ENCODE data around the gene PLCB4.

Gene PLCB4

DNA sequence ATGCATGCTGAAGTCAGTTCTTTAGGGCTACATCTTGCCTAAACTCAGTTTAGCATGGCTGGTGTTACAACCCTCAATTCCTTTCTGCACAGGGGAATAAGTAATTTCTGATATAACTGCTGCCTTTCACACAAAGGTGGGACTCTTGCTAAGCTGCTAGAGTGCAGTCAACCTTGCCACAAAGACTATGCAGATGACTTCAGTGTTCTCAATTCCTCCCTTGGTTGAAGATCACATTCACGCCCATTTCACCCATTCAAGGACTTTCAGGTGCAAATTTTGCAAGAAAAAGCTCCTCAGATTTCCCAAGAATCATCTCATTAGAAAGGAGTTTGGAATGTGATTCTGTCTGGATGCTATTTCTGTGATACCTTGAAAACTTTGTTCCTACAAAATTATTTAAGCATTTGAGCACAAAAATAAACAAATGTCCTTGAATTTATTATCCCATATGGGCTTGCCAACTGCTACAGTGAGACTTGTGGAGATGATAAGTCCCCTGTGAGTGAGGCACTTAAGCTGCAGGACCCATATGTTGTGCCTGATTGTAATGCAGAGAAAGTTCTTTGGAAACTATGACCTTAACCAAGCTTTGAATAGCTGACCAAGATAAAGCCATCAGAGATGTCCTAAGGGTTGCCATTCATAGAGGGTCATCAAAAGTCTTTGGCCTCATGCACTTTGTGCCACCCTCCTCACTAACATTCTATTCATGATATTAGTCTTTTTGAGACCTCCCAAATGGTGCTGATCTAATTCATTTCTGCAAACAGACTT, 111.8 kb downstream of the PLCB4 start:
- Histone ChIP-seq H3K9me2 (replicated peaks; ENCODE audit: insufficient read depth, low read length) (no peaks in the 10 kb centered on the region), H3K9me3 (ENCODE audit: insufficient read depth, low read length) (no peaks in the 10 kb centered on the region), H3K36me3 (ENCODE audit: low read length) (no peaks in the 10 kb centered on the region), H3K79me2 (ENCODE audit: insufficient read depth, low read length) (no peaks in the 10 kb centered on the region), H2AFZ (ENCODE audit: low read depth, low read length, severe bottlenecking) (no peak overlapping the region), H3K4me2 (ENCODE audit: low read depth, low read length, poor library complexity, severe bottlenecking) (no peak overlapping the region), H3F3A (ENCODE audit: insufficient read depth) (no peaks in the 10 kb centered on the region), H3K27ac (ENCODE audit: low read depth, low read length) (no peak overlapping the region), H3K4me3 (ENCODE audit: insufficient read depth, low read length, poor library complexity, severe bottlenecking) (no peak overlapping the region), H3K9ac (ENCODE audit: low read length) (no peak overlapping the region), H4K20me1 (ENCODE audit: low read depth, low read length) (no peaks in the 10 kb centered on the region), H3K27me3 (ENCODE audit: low read length) (no peaks in the 10 kb centered on the region)
- TF ChIP-seq, protein P1, sequence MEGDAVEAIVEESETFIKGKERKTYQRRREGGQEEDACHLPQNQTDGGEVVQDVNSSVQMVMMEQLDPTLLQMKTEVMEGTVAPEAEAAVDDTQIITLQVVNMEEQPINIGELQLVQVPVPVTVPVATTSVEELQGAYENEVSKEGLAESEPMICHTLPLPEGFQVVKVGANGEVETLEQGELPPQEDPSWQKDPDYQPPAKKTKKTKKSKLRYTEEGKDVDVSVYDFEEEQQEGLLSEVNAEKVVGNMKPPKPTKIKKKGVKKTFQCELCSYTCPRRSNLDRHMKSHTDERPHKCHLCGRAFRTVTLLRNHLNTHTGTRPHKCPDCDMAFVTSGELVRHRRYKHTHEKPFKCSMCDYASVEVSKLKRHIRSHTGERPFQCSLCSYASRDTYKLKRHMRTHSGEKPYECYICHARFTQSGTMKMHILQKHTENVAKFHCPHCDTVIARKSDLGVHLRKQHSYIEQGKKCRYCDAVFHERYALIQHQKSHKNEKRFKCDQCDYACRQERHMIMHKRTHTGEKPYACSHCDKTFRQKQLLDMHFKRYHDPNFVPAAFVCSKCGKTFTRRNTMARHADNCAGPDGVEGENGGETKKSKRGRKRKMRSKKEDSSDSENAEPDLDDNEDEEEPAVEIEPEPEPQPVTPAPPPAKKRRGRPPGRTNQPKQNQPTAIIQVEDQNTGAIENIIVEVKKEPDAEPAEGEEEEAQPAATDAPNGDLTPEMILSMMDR (IDR thresholded peaks at IDR 0.05; ENCODE audit: insufficient read depth, low read length, poor library complexity, severe bottlenecking), result no peak
- no peak for TF ChIP-seq EZH2phosphoT487 (conservative IDR thresholded peaks at IDR 0.05; ENCODE audit: low read length)

DNA sequence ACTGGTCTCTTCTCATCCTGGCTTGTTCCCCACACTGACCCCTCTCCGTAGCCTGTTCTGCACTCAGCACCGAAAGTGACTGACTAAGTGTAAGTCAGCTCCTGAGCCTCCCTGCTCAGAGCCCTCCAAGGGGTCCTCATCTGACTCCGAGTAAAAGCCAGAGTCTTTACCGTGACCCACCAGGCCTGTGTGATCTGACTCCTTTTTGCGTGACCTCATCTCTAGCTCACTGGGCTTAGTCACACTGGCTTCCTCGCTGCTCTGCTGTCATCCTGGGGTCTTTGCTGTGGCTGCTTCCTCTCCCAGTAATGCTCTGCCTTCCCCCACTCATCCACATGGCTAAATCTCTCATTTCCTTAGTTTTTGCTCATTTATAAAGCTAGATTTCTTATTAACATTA, 116.6 kb downstream of the PLCB4 start:
- H3K4me3 ChIP-seq (ENCODE audit: insufficient read depth, low read length, poor library complexity, severe bottlenecking), result no peak overlapping the region
- no peaks in the 10 kb centered on the region for H3F3A ChIP-seq (ENCODE audit: insufficient read depth)
- no peaks in the 10 kb centered on the region for H4K20me1 ChIP-seq (ENCODE audit: low read depth, low read length)
- H3K79me2 ChIP-seq (ENCODE audit: insufficient read depth, low read length), result no peaks in the 10 kb centered on the region
- H3K4me2 ChIP-seq (ENCODE audit: low read depth, low read length, poor library complexity, severe bottlenecking), result no peak overlapping the region
- H3K36me3 ChIP-seq (ENCODE audit: low read length), result no peaks in the 10 kb centered on the region
- H2AFZ ChIP-seq (ENCODE audit: low read depth, low read length, severe bottlenecking), result no peak overlapping the region
- no peaks in the 10 kb centered on the region for H3K9me3 ChIP-seq (ENCODE audit: insufficient read depth, low read length)
- no peak overlapping the region for H3K9ac ChIP-seq (ENCODE audit: low read length)
- no peaks in the 10 kb centered on the region for H3K27me3 ChIP-seq (ENCODE audit: low read length)
- H3K9me2 ChIP-seq (replicated peaks; ENCODE audit: insufficient read depth, low read length), result no peaks in the 10 kb centered on the region
- H3K27ac ChIP-seq (ENCODE audit: low read depth, low read length), result no peak overlapping the region
- TF ChIP-seq, protein P1 (IDR thresholded peaks at IDR 0.05; ENCODE audit: insufficient read depth, low read length, poor library complexity, severe bottlenecking), result no peak
- no peak for TF ChIP-seq EZH2phosphoT487 (conservative IDR thresholded peaks at IDR 0.05; ENCODE audit: low read length)

DNA sequence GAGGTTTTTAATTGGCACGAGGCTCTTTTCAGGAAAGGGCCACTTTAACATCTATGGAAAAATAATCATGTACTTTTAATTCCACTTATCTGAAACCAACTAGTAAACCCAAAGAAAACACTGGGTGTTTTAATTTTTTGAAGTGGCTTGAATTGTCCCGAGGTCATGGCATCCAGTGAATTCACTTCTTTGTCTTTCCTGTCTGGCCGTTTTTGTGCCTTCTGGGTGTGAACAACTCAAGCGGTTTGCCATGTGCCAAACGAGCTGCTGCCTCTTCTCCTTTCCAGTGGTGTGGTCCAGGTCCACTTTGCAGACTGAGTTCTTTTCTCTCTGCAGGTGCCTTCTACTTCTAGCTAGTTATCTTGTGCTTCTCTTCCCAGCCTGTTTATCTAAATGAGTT, 117.5 kb downstream of the PLCB4 start:
- Histone ChIP-seq H3K27ac (ENCODE audit: low read depth, low read length) (no peak overlapping the region), H3K27me3 (ENCODE audit: low read length) (no peaks in the 10 kb centered on the region), H3F3A (ENCODE audit: insufficient read depth) (no peaks in the 10 kb centered on the region), H2AFZ (ENCODE audit: low read depth, low read length, severe bottlenecking) (no peak overlapping the region), H3K4me3 (ENCODE audit: insufficient read depth, low read length, poor library complexity, severe bottlenecking) (no peak overlapping the region), H4K20me1 (ENCODE audit: low read depth, low read length) (no peaks in the 10 kb centered on the region), H3K4me2 (ENCODE audit: low read depth, low read length, poor library complexity, severe bottlenecking) (no peak overlapping the region), H3K36me3 (ENCODE audit: low read length) (no peaks in the 10 kb centered on the region), H3K79me2 (ENCODE audit: insufficient read depth, low read length) (no peaks in the 10 kb centered on the region), H3K9me3 (ENCODE audit: insufficient read depth, low read length) (no peaks in the 10 kb centered on the region), H3K9ac (ENCODE audit: low read length) (no peak overlapping the region), H3K9me2 (replicated peaks; ENCODE audit: insufficient read depth, low read length) (no peaks in the 10 kb centered on the region)
- TF ChIP-seq EZH2phosphoT487 (conservative IDR thresholded peaks at IDR 0.05; ENCODE audit: low read length), result no peak
- TF ChIP-seq, protein P1 (IDR thresholded peaks at IDR 0.05; ENCODE audit: insufficient read depth, low read length, poor library complexity, severe bottlenecking), result no peak

All from SU-DHL-6 (cell line).